Breast epithelium (tissue), 4 donors: ENCODE results near the gene TGM3. TPM values are rescaled to one million over a fixed set of nuclear protein-coding genes. Genes with fewer than 3 reads are reported as not detected.

ENCODE experiments used
- DNase-seq, 2 donors: peaks; one replicate each; pipeline ENCODE4 v3.0.0-alpha.2; 2019; ENCODE audit warnings: low spot score in 2 of 2
- H3K27ac ChIP-seq, 2 donors: fragments of 200-600 bp; sonication (generic) in 1 of 2; one replicate each; pipeline ENCODE4 v1.5.1; 2016 to 2019; ENCODE audit warnings: mild to moderate bottlenecking in 1 of 2
- H3K27me3 ChIP-seq, 2 donors: fragments of 200-600 bp; sonication (generic) in 1 of 2; one replicate each; pipeline versions ENCODE4 v1.5.1 to v1.6.0; 2017 to 2019; ENCODE audit warnings: control low read depth in 1 of 2, mild to moderate bottlenecking in 1 of 2
- H3K36me3 ChIP-seq: fragments of 200-600 bp; one replicate; pipeline ENCODE4 v1.5.1; 2019
- H3K4me1 ChIP-seq, 2 donors: fragments of 200-600 bp; sonication (generic); one replicate each; pipeline ENCODE4 v1.5.1; 2016 to 2019; ENCODE audit warnings: control low read depth in 1 of 2
- H3K4me3 ChIP-seq, 3 donors: fragments of 200-600 bp; sonication (generic); 1 replicate in 2 of 3; 2 replicates in 1 of 3; pipeline ENCODE4 v1.5.1; 2016 to 2019; ENCODE audit warnings: mild to moderate bottlenecking in 3 of 3, moderate library complexity in 2 of 3
- H3K9me3 ChIP-seq, 2 donors: fragments of 200-600 bp; sonication (generic) in 1 of 2; one replicate each; pipeline ENCODE4 v1.5.1; 2016 to 2019; ENCODE audit warnings: control low read depth in 1 of 2
- CTCF ChIP-seq, 3 donors: fragments of 450-650 bp; IDR thresholded peaks; one replicate each; pipeline ENCODE4 v1.5.1; 2016 to 2017; ENCODE audit warnings: antibody characterized with exemption in 3 of 3, mild to moderate bottlenecking in 3 of 3, moderate library complexity in 3 of 3
- POLR2A ChIP-seq: fragments of 450-650 bp; IDR thresholded peaks from one replicate; pipeline ENCODE4 v1.6.1; 2016; ENCODE audit warnings: antibody characterized with exemption, mild to moderate bottlenecking, moderate library complexity
- POLR2AphosphoS5 ChIP-seq, 3 donors: sonication (generic); formaldehyde crosslinking; IDR thresholded peaks; one replicate each; pipeline ENCODE4 v1.6.1; 2017; ENCODE audit warnings: antibody characterized with exemption in 3 of 3
- intact Hi-C: fragments of 100-400 bp; cut with DNase I; formaldehyde crosslinking; loops from one replicate; pipeline ENCODE4 v1.15.1; 2023; ENCODE audit warnings: low total_unique reads
- total RNA-seq, 3 donors: library from RNA; depleted of rRNA; stranded (reverse); fragments of >200 nt; gene quantifications; one replicate each; pipeline ENCODE4 v1.1.0, GENCODE V29; 2016

TGM3 gene, protein sequence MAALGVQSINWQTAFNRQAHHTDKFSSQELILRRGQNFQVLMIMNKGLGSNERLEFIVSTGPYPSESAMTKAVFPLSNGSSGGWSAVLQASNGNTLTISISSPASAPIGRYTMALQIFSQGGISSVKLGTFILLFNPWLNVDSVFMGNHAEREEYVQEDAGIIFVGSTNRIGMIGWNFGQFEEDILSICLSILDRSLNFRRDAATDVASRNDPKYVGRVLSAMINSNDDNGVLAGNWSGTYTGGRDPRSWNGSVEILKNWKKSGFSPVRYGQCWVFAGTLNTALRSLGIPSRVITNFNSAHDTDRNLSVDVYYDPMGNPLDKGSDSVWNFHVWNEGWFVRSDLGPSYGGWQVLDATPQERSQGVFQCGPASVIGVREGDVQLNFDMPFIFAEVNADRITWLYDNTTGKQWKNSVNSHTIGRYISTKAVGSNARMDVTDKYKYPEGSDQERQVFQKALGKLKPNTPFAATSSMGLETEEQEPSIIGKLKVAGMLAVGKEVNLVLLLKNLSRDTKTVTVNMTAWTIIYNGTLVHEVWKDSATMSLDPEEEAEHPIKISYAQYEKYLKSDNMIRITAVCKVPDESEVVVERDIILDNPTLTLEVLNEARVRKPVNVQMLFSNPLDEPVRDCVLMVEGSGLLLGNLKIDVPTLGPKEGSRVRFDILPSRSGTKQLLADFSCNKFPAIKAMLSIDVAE
- not detected for total RNA-seq

GRCh38 chr20:2295886-2296515 is at the start of gene TGM3:
TGM3 (plus strand) TSS chr20:2296001; CDS start chr20:2296064, 63 bp downstream.
- intact Hi-C loops, result no loop called here
- no peaks in the 10 kb centered on the region for H3K9me3 ChIP-seq
- no peak for TF ChIP-seq POLR2AphosphoS5 (IDR thresholded peaks at IDR 0.05)
- no peak for TF ChIP-seq CTCF (IDR thresholded peaks at IDR 0.05)
- TF ChIP-seq POLR2A, result no peak
- DNase-seq, result no peak
- no peaks in the 10 kb centered on the region for H3K27me3 ChIP-seq
- H3K36me3 ChIP-seq, result no peaks in the 10 kb centered on the region
- no peak within 1 kb of the TSS for H3K27ac ChIP-seq
- no peaks in the 10 kb centered on the region for H3K4me1 ChIP-seq
- no peak within 1 kb of the TSS for H3K4me3 ChIP-seq

DNA sequence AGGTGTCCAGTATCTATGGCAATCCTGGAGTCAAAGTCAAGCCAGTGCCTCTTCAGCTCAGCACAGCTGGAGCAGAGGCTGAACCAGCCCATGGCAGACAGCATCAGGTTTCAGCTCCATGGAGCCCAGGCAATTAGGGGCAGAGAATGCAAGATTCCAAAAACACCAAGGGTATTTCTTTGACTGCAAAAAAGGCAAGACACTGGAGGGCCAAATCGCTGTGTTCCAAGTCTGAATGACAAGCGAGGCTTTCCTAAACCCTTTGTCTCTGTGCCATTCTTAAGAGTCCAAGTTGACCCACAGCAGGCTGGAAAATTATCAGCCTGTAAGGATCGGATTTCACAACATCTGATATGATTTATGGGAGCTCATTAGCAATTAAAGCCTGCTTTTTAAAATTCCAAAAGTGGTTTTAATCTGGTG is 49.7 kb upstream of the TGM3 start:
- Histone ChIP-seq H3K4me1 (no peaks in the 10 kb centered on the region), H3K4me3 (no peak overlapping the region), H3K36me3 (no peaks in the 10 kb centered on the region), H3K27ac (no peak overlapping the region), H3K27me3 (peaks cover 0 to 9% of the 10 kb centered on the region in 2 donors), H3K9me3 (no peaks in the 10 kb centered on the region)
- TF ChIP-seq CTCF (IDR thresholded peaks at IDR 0.05), result no peak
- TF ChIP-seq POLR2AphosphoS5 (IDR thresholded peaks at IDR 0.05), result no peak
- intact Hi-C loops, result no loop called here
- no peak for DNase-seq

DNA sequence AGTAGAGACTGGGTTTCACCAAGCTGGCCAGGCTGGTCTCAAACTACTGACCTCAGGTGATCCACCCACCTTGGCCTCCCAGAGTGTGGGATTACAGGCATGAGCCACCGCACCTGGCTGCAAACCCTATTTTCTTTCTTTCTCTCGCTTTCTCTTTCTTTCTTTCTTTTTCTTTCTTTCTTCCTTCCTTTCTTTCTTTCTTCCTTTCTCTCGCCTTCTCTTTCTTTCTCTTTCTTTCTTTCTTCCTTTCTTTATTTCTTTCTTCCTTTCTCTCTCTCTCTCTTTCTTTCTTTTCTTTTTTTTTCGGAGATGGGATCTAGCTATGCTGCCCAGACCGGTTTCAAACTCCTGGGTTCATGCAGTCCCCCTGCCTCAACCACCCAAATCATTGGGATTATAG is 47.0 kb upstream of the TGM3 start:
- Histone ChIP-seq H3K4me1 (no peaks in the 10 kb centered on the region), H3K4me3 (no peak overlapping the region), H3K27ac (no peak overlapping the region), H3K36me3 (no peaks in the 10 kb centered on the region), H3K27me3 (peaks cover 0 to 8% of the 10 kb centered on the region in 2 donors), H3K9me3 (no peaks in the 10 kb centered on the region)
- TF ChIP-seq CTCF (IDR thresholded peaks at IDR 0.05), result no peak
- no peak for TF ChIP-seq POLR2A
- no peak for TF ChIP-seq POLR2AphosphoS5 (IDR thresholded peaks at IDR 0.05)
- DNase-seq, result no peak
- intact Hi-C loops, result no loop called here

GRCh38 chr20:2249935-2250334 is 45.9 kb upstream of the TGM3 start:
- H3K36me3 ChIP-seq, result no peaks in the 10 kb centered on the region
- no peak overlapping the region for H3K27ac ChIP-seq
- no peaks in the 10 kb centered on the region for H3K9me3 ChIP-seq
- no peaks in the 10 kb centered on the region for H3K27me3 ChIP-seq
- H3K4me3 ChIP-seq, result no peak overlapping the region
- TF ChIP-seq POLR2A, result no peak
- no peak for TF ChIP-seq CTCF (IDR thresholded peaks at IDR 0.05)
- TF ChIP-seq POLR2AphosphoS5 (IDR thresholded peaks at IDR 0.05), result no peak
- intact Hi-C loops, result no loop called here
- DNase-seq, result no peak
- no peaks in the 10 kb centered on the region for H3K4me1 ChIP-seq
